H1 (cell line): ENCODE data around the gene DBH. TPM values are rescaled to one million over a fixed set of nuclear protein-coding genes. Genes with fewer than 3 reads are reported as not detected.

Experiments used
- CTCF ChIA-PET: fragments of 300-600 bp; sonication (Branson Sonifier 250); formaldehyde crosslinking; loops from one replicate; lab custom pipeline; 2021; ENCODE audit not compliant: partially characterized antibody; lab: Charles Lee
- POLR2A ChIA-PET: fragments of 300-600 bp; sonication (Branson Sonifier 250); formaldehyde crosslinking; loops from one replicate; lab custom pipeline; 2021; ENCODE audit warnings: inconsistent platforms; ENCODE audit not compliant: partially characterized antibody; lab: Charles Lee
- DNase-seq, 2 experiments: peaks; one replicate each; pipeline versions ENCODE4 v3.0.0 to v3.0.0-alpha.2; 2010 to 2022; ENCODE audit warnings: low spot score in 2 of 2, low read depth in 1 of 2, mixed read lengths in 1 of 2
- FAIRE-seq: peaks from 2 replicates; lab custom pipeline; 2011; peaks lifted over from hg19 to GRCh38; lab: Jason Lieb, UNC
- H2AFZ ChIP-seq: 2 replicates; pipeline ENCODE4 v1.8.1; 2012; ENCODE audit warnings: low read length, inconsistent platforms
- H2AK5ac ChIP-seq: 2 replicates; pipeline ENCODE4 v1.6.1; 2013; ENCODE audit warnings: low read depth, low read length
- H2BK120ac ChIP-seq: replicated peaks from 2 replicates; pipeline ENCODE3; 2013; ENCODE audit warnings: low read depth, low read length, inconsistent platforms
- H2BK12ac ChIP-seq: 2 replicates; pipeline ENCODE4 v1.6.1; 2013; ENCODE audit warnings: low read depth, low read length
- H2BK15ac ChIP-seq: 2 replicates; pipeline ENCODE4 v1.6.1; 2013; ENCODE audit warnings: low read length
- H2BK20ac ChIP-seq: 2 replicates; pipeline ENCODE4 v1.6.1; 2013; ENCODE audit warnings: low read length
- H2BK5ac ChIP-seq: 2 replicates; pipeline ENCODE4 v1.6.1; 2013; ENCODE audit warnings: low read depth, low read length
- H3K14ac ChIP-seq: 2 replicates; pipeline ENCODE4 v1.6.1; 2013; ENCODE audit warnings: inconsistent platforms; ENCODE audit not compliant: insufficient read length
- H3K18ac ChIP-seq: 2 replicates; pipeline ENCODE4 v1.6.1; 2013; ENCODE audit warnings: low read length; ENCODE audit errors: extremely low read depth
- H3K23ac ChIP-seq: 2 replicates; pipeline ENCODE4 v1.6.1; 2013; ENCODE audit warnings: inconsistent platforms; ENCODE audit not compliant: insufficient read length
- H3K23me2 ChIP-seq: 2 replicates; pipeline ENCODE4 v1.6.1; 2013; ENCODE audit warnings: low read depth, low read length
- H3K27ac ChIP-seq: 2 replicates; pipeline ENCODE4 v1.6.1; 2011; ENCODE audit warnings: low read depth, low read length, inconsistent platforms
- H3K27me3 ChIP-seq, 4 experiments: replicated peaks in 1 of 4; 1 replicate in 1 of 4; 2 replicates in 3 of 4; pipeline versions ENCODE4 v1.6.1 to v1.8.1; 2011 to 2013; ENCODE audit warnings: low read length in 3 of 4, mild to moderate bottlenecking in 3 of 4, inconsistent platforms in 2 of 4, mixed read lengths in 2 of 4, moderate library complexity in 1 of 4; ENCODE audit not compliant: control insufficient read depth in 3 of 4, insufficient read depth in 3 of 4; ENCODE audit errors: extremely low read depth in 1 of 4
- H3K36me3 ChIP-seq, 4 experiments: 2 replicates each; pipeline versions ENCODE4 v1.6.1 to v1.8.1; 2011 to 2013; ENCODE audit warnings: mild to moderate bottlenecking in 4 of 4, low read length in 3 of 4, moderate library complexity in 2 of 4, control low read depth in 1 of 4, inconsistent platforms in 1 of 4; ENCODE audit not compliant: insufficient read depth in 4 of 4, control insufficient read depth in 2 of 4
- H3K4ac ChIP-seq: replicated peaks from 2 replicates; pipeline ENCODE3; 2013; ENCODE audit warnings: low read length, low read depth, mixed read lengths, inconsistent platforms; ENCODE audit not compliant: insufficient read length
- H3K4me1 ChIP-seq, 4 experiments: replicated peaks in 1 of 4; 1 replicate in 1 of 4; 2 replicates in 3 of 4; pipeline versions ENCODE4 v1.6.1 to v1.8.1; 2011 to 2013; ENCODE audit warnings: low read length in 3 of 4, inconsistent platforms in 2 of 4, mixed read lengths in 1 of 4; ENCODE audit not compliant: insufficient read depth in 4 of 4, control insufficient read depth in 3 of 4
- H3K4me2 ChIP-seq, 2 experiments: 2 replicates each; pipeline versions ENCODE4 v1.6.1 to v1.8.1; 2011 to 2013; ENCODE audit warnings: low read depth in 2 of 2, low read length in 2 of 2, control low read depth in 1 of 2, inconsistent platforms in 1 of 2, mild to moderate bottlenecking in 1 of 2; ENCODE audit not compliant: insufficient read depth in 1 of 2
- H3K4me3 ChIP-seq, 4 experiments: fragments of 200-600, 300-600 bp in 1 of 4; sonication (generic), shearing (Covaris generic), sonication (Bioruptor Twin) in 1 of 4; 2 replicates each; pipeline versions ENCODE4 v1.5.1 to v1.8.1; 2011 to 2016; ENCODE audit warnings: low read length in 4 of 4, low read depth in 3 of 4, control low read depth in 2 of 4, inconsistent platforms in 2 of 4, mild to moderate bottlenecking in 2 of 4, mixed read lengths in 1 of 4, moderate library complexity in 1 of 4; ENCODE audit not compliant: insufficient read depth in 2 of 4; ENCODE audit errors: extremely low read depth in 1 of 4
- H3K56ac ChIP-seq: replicated peaks from 2 replicates; pipeline ENCODE3; 2013; ENCODE audit warnings: low read depth, mild to moderate bottlenecking, mixed read lengths, low read length, inconsistent platforms; ENCODE audit not compliant: insufficient read length
- H3K79me1 ChIP-seq: 2 replicates; pipeline ENCODE4 v1.6.1; 2013; ENCODE audit warnings: low read depth, low read length, control low read depth
- H3K79me2 ChIP-seq, 2 experiments: 2 replicates each; pipeline versions ENCODE4 v1.6.1 to v1.8.1; 2012 to 2013; ENCODE audit warnings: low read length in 2 of 2, mild to moderate bottlenecking in 2 of 2, inconsistent platforms in 1 of 2; ENCODE audit not compliant: insufficient read depth in 2 of 2, control insufficient read depth in 1 of 2
- H3K9ac ChIP-seq, 4 experiments: replicated peaks in 1 of 4; 1 replicate in 1 of 4; 2 replicates in 3 of 4; pipeline versions ENCODE4 v1.6.1 to v1.8.1; 2011 to 2013; ENCODE audit warnings: low read depth in 3 of 4, low read length in 3 of 4, control low read depth in 2 of 4, mild to moderate bottlenecking in 2 of 4, moderate library complexity in 2 of 4, inconsistent platforms in 1 of 4; ENCODE audit errors: extremely low read depth in 1 of 4
- H3K9me3 ChIP-seq, 2 experiments: 2 replicates each; pipeline versions ENCODE4 v1.6.1 to v1.8.1; 2012 to 2013; ENCODE audit warnings: mild to moderate bottlenecking in 2 of 2, moderate library complexity in 2 of 2, control low read depth in 1 of 2, inconsistent platforms in 1 of 2, low read depth in 1 of 2, low read length in 1 of 2, mixed read lengths in 1 of 2; ENCODE audit not compliant: insufficient read depth in 2 of 2
- H4K20me1 ChIP-seq, 2 experiments: replicated peaks in 1 of 2; 2 replicates each; pipeline versions ENCODE3 to v1.8.1; 2011 to 2013; ENCODE audit warnings: inconsistent platforms in 2 of 2, low read length in 2 of 2, mild to moderate bottlenecking in 1 of 2; ENCODE audit not compliant: insufficient read depth in 2 of 2, control insufficient read depth in 1 of 2
- H4K5ac ChIP-seq: 2 replicates; pipeline ENCODE4 v1.6.1; 2013; ENCODE audit warnings: low read length, low read depth, mixed read lengths, inconsistent platforms; ENCODE audit not compliant: insufficient read length
- H4K8ac ChIP-seq: 2 replicates; pipeline ENCODE4 v1.8.0; 2013; ENCODE audit warnings: mild to moderate bottlenecking, moderate library complexity, low read length, inconsistent platforms; ENCODE audit not compliant: insufficient read depth; ENCODE audit errors: extremely low read depth
- H4K91ac ChIP-seq: replicated peaks from 2 replicates; pipeline ENCODE3; 2013; ENCODE audit warnings: low read length, mixed read lengths, inconsistent platforms; ENCODE audit not compliant: insufficient read length
- ASH2L ChIP-seq: fragments of 200-600, 300-600 bp; sonication (generic); IDR thresholded peaks from one replicate; pipeline ENCODE4 v1.7.1; 2017; ENCODE audit warnings: low read length
- EGR1 ChIP-seq: IDR thresholded peaks from 2 replicates; pipeline ENCODE4 v1.6.1; 2011; ENCODE audit warnings: low read depth, low read length, borderline replicate concordance
- GTF2F1 ChIP-seq: IDR thresholded peaks from 2 replicates; pipeline ENCODE4 v1.6.1; 2012; ENCODE audit warnings: low read depth, low read length, improper control_type of control experiment, borderline replicate concordance
- RBBP5 ChIP-seq: IDR thresholded peaks from 2 replicates; pipeline ENCODE4 v1.7.1; 2012; ENCODE audit warnings: low read depth, mild to moderate bottlenecking, inconsistent platforms, low read length, moderate library complexity, borderline replicate concordance
- SIX5 ChIP-seq: IDR thresholded peaks from 2 replicates; pipeline ENCODE4 v1.6.1; 2011; ENCODE audit warnings: mild to moderate bottlenecking, low read depth, low read length
- SP4 ChIP-seq: IDR thresholded peaks from 2 replicates; pipeline ENCODE4 v1.6.1; 2012; ENCODE audit warnings: low read length, inconsistent platforms
- TEAD4 ChIP-seq: IDR thresholded peaks from 2 replicates; pipeline ENCODE4 v1.6.1; 2012; ENCODE audit warnings: low read depth, low read length, inconsistent platforms, mixed read lengths
- ZNF274 ChIP-seq: IDR thresholded peaks from 2 replicates; pipeline ENCODE4 v1.7.0; 2012; ENCODE audit warnings: low read length, borderline replicate concordance; ENCODE audit errors: extremely low read depth
- WGBS, 2 experiments: shearing (Covaris generic) in 1 of 2; methylation state at CpG; one replicate each; pipeline versions ENCODE4 v1.1.6 to v1.1.7; 2013 to 2015; ENCODE audit warnings: low lambda C conversion rate in 2 of 2, mixed read lengths in 2 of 2, inconsistent platforms in 1 of 2, low coverage in 1 of 2, missing lambda C conversion rate in 1 of 2; ENCODE audit not compliant: insufficient replicate concordance in 2 of 2, insufficient coverage in 1 of 2, insufficient read length in 1 of 2; ENCODE audit errors: extremely low coverage in 1 of 2, missing lambda C conversion rate in 1 of 2; 5-methylcytosine and 5-hydroxymethylcytosine counted together
- polyA plus RNA-seq, 7 experiments: library from polyadenylated mRNA; depleted of rRNA in 3 of 7; stranded (reverse) in 5 of 7; unstranded in 2 of 7; fragments of >200 nt in 5 of 7; fragments of 200-250 nt in 2 of 7; gene quantifications; 1 replicate in 5 of 7; 2 replicates in 1 of 7; 4 replicates in 1 of 7; pipeline versions ENCODE4 v1.2.1 to v1.2.3, GENCODE V29; 2011 to 2013; ENCODE audit warnings: missing spikeins in 2 of 7, mixed read lengths in 2 of 7
- total RNA-seq: library from RNA; stranded (reverse); fragmentation: NEBNext Ultra II Directional; extraction: Animal tissue kit (Norgen Biotek cat#: 25700); gene quantifications from 2 replicates; pipeline ENCODE4 v1.2.1, GENCODE V29; 2021
- TF ChIP-seq, protein P1 (sequence below): IDR thresholded peaks from 2 replicates; pipeline ENCODE4 v1.6.1; 2011; ENCODE audit warnings: low read length, improper control_type of control experiment
- TF ChIP-seq, protein P2 (sequence below): IDR thresholded peaks from 2 replicates; pipeline ENCODE4 v1.6.1; 2012; ENCODE audit warnings: low read length, inconsistent platforms

Gene DBH
- total and polyA plus RNA-seq, 2 of the 8 experiments (the other 6 are each of a cell fraction or from before 2014, with no cell fraction given): 0.18 TPM; not detected in 1

DNA sequence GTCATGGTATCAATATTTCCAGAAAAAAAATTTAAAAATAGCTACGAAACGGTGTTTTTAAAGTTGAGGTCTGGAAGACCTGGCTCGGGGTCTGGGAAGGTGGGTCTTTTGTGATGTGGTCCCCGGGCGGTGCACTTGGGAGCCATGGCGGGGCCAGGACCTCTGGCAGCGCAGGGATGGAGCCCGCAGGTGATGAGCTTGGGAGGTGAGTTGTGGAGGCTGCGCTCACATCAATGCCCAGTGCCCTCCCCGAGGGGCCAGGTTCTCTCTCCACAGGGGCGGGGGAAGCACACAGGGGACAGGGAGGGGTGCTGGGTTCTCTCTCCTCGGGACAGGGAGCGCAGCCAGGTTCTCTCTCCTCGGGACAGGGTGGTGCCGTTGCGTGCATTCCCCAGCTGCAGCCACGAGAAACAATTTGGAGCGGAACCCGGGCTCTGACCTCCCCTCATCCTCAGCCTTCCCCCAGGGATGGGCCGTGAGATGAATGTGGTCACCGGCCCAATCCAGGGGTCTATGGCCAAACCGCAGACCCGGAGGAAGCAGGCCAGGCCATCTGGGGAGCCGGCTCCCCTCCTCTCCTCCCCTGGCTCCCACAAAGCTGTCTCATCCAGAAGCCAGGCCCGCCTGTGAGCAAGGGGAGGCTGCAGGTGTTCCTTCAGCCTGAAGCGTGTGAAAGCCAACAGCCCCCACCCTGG is 25.8 kb downstream of the DBH start:
- H4K20me1 ChIP-seq: no peaks in the 10 kb centered on the region
- peaks cover 0 to 12% (median 9%) of the 10 kb centered on the region in 4 experiments; a peak in 3 of 7 replicates for H3K27me3 ChIP-seq
- no peaks in the 10 kb centered on the region for H3K79me1 ChIP-seq
- no peak overlapping the region for H3K23ac ChIP-seq
- ChIA-PET CTCF (interaction anchor here (1.0 to 1.8 kb wide), 7 partner anchors 9 to 81 kb away, joined by 3 to 6 read pairs (median 4); partner anchors contain the start of gene DBH), POLR2A (interaction anchor here (0.9 to 1.4 kb wide), 3 partner anchors 9 to 19 kb away, joined by 3 to 5 read pairs (median 3); no protein-coding TSS in a partner anchor)
- no peak overlapping the region for H2BK20ac ChIP-seq
- no peak overlapping the region for H4K5ac ChIP-seq
- no peak overlapping the region for H4K91ac ChIP-seq
- H2BK15ac ChIP-seq: no peak overlapping the region
- no peaks in the 10 kb centered on the region for H3K36me3 ChIP-seq
- DNase-seq: no peak
- H3K4ac ChIP-seq: no peak overlapping the region
- no peak overlapping the region for H3K27ac ChIP-seq
- peaks cover 0 to 12% (median 5%) of the 10 kb centered on the region in 4 experiments; a peak in 5 of 7 replicates for H3K4me1 ChIP-seq
- no peak overlapping the region for H2BK5ac ChIP-seq
- H3K14ac ChIP-seq: no peak overlapping the region
- no peak overlapping the region for H2BK12ac ChIP-seq
- H3K4me2 ChIP-seq: no peak overlapping the region
- no peak overlapping the region for H2AK5ac ChIP-seq
- WGBS, 2 experiments: 92% methylated on average over 22 of the region's 26 CpGs; no CpG with 5 or more reads in 1 of the 2 experiments
- peaks cover 3% of the 10 kb centered on the region; the same call in 1 of the 2 replicates for H3K23me2 ChIP-seq
- H2AFZ ChIP-seq: no peak overlapping the region
- H3K9me3 ChIP-seq: no peaks in the 10 kb centered on the region
- peak overlapping the region; percentile 28; the same call in 1 of the 2 replicates for H4K8ac ChIP-seq
- H2BK120ac ChIP-seq: no peak overlapping the region
- no peak overlapping the region for H3K56ac ChIP-seq
- no peak overlapping the region for H3K4me3 ChIP-seq
- no peak for FAIRE-seq
- H3K18ac ChIP-seq: no peak overlapping the region
- H3K79me2 ChIP-seq: no peaks in the 10 kb centered on the region
- no peak overlapping the region for H3K9ac ChIP-seq
- TF ChIP-seq, protein P1, sequence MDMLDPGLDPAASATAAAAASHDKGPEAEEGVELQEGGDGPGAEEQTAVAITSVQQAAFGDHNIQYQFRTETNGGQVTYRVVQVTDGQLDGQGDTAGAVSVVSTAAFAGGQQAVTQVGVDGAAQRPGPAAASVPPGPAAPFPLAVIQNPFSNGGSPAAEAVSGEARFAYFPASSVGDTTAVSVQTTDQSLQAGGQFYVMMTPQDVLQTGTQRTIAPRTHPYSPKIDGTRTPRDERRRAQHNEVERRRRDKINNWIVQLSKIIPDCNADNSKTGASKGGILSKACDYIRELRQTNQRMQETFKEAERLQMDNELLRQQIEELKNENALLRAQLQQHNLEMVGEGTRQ: no peak
- TF ChIP-seq, protein P2, sequence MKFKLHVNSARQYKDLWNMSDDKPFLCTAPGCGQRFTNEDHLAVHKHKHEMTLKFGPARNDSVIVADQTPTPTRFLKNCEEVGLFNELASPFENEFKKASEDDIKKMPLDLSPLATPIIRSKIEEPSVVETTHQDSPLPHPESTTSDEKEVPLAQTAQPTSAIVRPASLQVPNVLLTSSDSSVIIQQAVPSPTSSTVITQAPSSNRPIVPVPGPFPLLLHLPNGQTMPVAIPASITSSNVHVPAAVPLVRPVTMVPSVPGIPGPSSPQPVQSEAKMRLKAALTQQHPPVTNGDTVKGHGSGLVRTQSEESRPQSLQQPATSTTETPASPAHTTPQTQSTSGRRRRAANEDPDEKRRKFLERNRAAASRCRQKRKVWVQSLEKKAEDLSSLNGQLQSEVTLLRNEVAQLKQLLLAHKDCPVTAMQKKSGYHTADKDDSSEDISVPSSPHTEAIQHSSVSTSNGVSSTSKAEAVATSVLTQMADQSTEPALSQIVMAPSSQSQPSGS: no peak
- TF ChIP-seq SIX5 (no peak), TEAD4 (no peak), EGR1 (no peak), GTF2F1 (no peak), ASH2L (no peak), ZNF274 (no peak), SP4 (no peak), RBBP5 (no peak)
